Brain microvascular endothelial cell (primary cell): ENCODE results near the gene WBP2.

Experiments used
- DNase-seq: peaks from one replicate; pipeline ENCODE4 v3.0.0-alpha.2; 2020
- H3K27ac ChIP-seq: fragments of 250-450 bp; sonication (Bioruptor Pico); 2 replicates; pipeline ENCODE4 v1.5.1; 2020; ENCODE audit warnings: mild to moderate bottlenecking, moderate library complexity
- H3K27me3 ChIP-seq: fragments of 250-450 bp; sonication (Bioruptor Pico); replicated peaks from 2 replicates; pipeline ENCODE4 v1.5.1; 2020; ENCODE audit warnings: mild to moderate bottlenecking
- H3K36me3 ChIP-seq: fragments of 250-450 bp; sonication (Bioruptor Pico); replicated peaks from 2 replicates; pipeline ENCODE4 v1.5.1; 2020; ENCODE audit warnings: mild to moderate bottlenecking
- H3K4me3 ChIP-seq: 2 replicates; pipeline ENCODE4 v1.5.1; 2011; ENCODE audit warnings: low read depth, mild to moderate bottlenecking, control low read depth, low read length, moderate library complexity
- in situ Hi-C: cut with HindIII; loops from 2 replicates; pipeline ENCODE4 v1.10.0; 2017; ENCODE audit warnings: low sequenced_read_pairs, low pct_ligation_motif_present
- TF ChIP-seq, protein P1 (sequence below): IDR thresholded peaks from 2 replicates; pipeline ENCODE4 v1.5.1; 2011; ENCODE audit warnings: low read depth, mild to moderate bottlenecking, moderate library complexity, low read length, control low read depth, inconsistent platforms; ENCODE audit errors: missing control alignments

The WBP2 gene

DNA sequence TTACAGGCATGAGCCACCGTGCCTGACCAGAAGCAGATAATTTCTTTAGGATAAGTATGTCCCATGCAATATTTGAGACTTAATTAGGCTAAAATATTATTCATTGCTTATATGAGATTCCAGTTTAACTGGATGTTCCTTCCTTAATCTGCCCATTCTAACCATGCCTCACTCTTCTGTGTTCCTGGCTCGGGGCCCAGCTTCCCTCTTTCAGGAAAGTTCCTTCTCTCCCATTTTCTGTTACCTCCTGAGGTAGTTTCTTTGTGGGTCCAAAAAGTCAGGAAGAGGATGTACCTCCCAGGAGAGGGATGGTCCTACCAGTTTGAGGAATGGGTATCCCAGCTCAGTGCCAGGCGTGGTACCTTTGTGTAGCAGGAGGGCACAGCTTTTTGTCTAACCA, 47.3 kb downstream of the WBP2 start:
- TF ChIP-seq, protein P1, sequence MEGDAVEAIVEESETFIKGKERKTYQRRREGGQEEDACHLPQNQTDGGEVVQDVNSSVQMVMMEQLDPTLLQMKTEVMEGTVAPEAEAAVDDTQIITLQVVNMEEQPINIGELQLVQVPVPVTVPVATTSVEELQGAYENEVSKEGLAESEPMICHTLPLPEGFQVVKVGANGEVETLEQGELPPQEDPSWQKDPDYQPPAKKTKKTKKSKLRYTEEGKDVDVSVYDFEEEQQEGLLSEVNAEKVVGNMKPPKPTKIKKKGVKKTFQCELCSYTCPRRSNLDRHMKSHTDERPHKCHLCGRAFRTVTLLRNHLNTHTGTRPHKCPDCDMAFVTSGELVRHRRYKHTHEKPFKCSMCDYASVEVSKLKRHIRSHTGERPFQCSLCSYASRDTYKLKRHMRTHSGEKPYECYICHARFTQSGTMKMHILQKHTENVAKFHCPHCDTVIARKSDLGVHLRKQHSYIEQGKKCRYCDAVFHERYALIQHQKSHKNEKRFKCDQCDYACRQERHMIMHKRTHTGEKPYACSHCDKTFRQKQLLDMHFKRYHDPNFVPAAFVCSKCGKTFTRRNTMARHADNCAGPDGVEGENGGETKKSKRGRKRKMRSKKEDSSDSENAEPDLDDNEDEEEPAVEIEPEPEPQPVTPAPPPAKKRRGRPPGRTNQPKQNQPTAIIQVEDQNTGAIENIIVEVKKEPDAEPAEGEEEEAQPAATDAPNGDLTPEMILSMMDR = no peak
- no peak overlapping the region for H3K4me3 ChIP-seq
- no peak overlapping the region for H3K27ac ChIP-seq
- in situ Hi-C loops = no loop called here
- peaks cover 8% of the 10 kb centered on the region for H3K36me3 ChIP-seq
- no peaks in the 10 kb centered on the region for H3K27me3 ChIP-seq
- DNase-seq = no peak

DNA sequence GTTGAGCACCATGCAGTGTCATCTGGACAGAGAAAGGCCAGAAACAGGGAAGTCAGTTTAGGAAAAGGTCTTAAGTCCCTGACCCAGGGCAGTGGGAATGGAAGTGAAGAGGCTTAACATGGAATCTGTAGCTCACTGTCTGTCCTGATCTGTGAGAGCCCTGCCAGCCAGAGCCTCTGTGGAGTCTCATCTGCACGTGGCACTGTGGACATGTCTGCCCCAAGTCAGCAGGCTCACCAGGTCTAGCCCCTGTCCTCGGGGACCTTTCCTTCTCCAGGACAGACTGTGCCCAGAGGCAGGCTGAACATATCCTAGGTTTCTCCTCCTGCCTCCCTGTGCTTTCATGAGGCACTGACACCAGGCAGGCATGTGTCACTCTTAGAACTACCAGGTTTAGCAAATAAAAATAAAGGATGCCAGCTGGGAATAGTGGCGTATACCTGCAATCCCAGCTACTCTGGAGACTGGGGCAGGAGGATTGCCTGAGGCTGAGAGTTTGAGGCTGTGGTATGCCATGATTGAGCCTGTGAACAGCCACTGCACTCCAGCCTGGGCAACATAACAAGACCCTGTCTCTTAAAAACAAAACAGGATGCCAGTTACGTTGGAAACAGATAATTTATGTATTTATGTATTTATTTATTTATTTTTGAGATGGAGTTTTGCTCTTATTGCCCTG, 48.2 kb downstream of the WBP2 start:
- H3K27ac ChIP-seq = no peak overlapping the region
- peaks cover 6% of the 10 kb centered on the region for H3K36me3 ChIP-seq
- in situ Hi-C loops = no loop called here
- H3K4me3 ChIP-seq = no peak overlapping the region
- TF ChIP-seq, protein P1 = no peak
- no peaks in the 10 kb centered on the region for H3K27me3 ChIP-seq
- no peak for DNase-seq

DNA sequence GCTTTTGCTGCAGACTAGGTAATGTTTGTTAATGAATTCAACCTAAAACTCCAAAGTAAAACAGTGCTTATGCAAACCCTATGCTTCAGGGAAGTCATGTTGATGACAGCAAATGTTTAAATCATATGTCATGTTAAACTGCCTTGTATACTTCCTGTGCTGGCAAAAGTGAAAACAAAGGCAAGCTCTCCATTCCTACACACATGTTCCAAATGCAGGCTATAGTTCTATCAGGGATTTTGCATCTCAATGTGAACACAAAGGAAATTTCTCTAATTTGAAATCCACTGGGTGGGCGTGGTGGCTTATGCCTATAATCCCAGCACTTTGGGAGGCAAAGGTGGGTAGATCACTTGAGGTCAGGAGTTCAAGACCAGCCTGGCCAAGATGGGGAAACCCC, 51.3 kb downstream of the WBP2 start:
- no peak overlapping the region for H3K4me3 ChIP-seq
- in situ Hi-C loops = no loop called here
- H3K36me3 ChIP-seq = peaks cover 4% of the 10 kb centered on the region
- TF ChIP-seq, protein P1 = no peak
- no peak overlapping the region for H3K27ac ChIP-seq
- no peaks in the 10 kb centered on the region for H3K27me3 ChIP-seq
- DNase-seq = no peak

DNA sequence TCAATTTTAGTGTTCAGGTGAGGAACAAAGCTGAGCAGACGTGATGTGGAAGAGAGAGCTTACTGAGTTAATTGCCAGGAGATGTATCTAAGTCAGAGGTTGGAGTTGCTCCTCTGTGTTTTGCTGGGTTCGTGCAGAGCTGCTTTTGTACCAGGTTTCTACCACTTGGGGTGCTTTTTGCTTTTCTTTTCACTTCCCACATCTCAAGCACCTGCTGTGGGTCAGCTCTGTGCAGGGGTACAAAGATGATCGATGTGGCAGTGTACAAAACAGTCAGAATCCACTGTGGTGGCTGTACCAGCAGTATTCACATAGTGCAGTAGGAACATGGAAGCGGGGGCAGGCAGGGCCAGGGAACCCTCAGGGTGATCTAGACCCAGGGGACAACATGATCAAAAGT, 55.7 kb downstream of the WBP2 start:
- Histone ChIP-seq H3K27me3 (no peaks in the 10 kb centered on the region), H3K27ac (no peak overlapping the region), H3K4me3 (no peak overlapping the region), H3K36me3 (peaks cover 12% of the 10 kb centered on the region)
- in situ Hi-C loops = no loop called here
- no peak for DNase-seq
- TF ChIP-seq, protein P1 = no peak

DNA sequence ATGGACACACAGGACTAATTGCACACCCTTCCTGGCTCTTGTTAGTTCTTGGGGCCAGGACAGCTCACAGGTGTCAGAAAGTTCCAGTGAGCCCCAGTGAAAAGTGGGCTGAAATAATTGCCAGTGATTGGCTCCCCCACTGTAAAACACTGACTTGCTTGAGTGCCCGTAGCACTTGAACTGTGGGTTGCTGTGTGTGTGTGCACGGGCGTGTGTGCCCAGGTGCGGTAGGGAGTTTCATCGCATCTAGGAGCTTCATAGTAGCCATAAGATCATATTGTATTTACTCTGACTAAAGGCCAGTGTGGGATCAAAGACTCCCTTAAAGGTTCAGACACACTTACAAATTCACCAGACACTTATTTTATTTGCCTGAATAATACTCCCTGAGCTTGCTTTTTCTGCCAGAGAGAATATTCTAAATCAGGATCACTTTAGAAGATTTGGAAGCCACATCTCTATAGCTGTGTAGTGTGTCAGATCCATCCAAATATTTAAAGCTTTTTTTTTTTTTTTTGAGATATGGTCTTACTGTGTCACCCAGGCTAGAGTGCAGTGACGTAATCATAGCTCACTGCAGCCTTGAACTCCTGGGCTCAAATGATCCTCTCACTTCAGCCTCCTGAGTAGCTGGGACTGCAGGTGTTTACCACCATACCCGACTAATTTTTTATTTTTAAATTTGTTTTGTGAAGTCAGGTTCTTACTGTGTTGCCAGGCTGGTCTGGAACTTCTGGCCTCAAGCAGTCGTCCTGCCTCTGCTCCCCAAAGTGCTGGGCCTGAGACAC, 59.1 kb downstream of the WBP2 start:
- no peaks in the 10 kb centered on the region for H3K27me3 ChIP-seq
- no peak overlapping the region for H3K4me3 ChIP-seq
- no peak overlapping the region for H3K27ac ChIP-seq
- peaks cover 16% of the 10 kb centered on the region for H3K36me3 ChIP-seq
- in situ Hi-C loops = no loop called here
- no peak for DNase-seq
- TF ChIP-seq, protein P1 = no peak
